ENCODE measurements around the gene KRTAP4-11.
"Not testable (repeated sequence)": the region's sequence is repeated elsewhere in the genome, so short reads cannot be mapped to it uniquely, and the experiment has no call there.

DNA sequence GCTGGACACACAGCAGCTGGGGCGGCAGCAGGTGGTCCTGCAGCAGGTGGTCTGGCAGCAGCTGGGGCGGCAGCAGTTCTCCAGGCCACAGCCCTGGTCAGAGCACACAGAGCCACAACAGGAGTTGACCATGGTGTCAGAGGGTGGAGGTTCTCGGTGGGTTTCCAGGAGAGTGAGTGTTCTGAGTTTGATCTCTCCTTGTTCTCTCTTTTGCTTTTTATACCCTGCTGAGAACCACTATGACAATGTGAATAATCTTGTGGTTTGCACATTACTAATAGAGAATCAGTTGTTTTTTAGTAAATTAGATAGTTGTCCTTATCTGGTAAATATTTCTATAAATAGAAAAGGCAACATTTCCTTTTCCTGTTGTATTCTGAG, 5.8 kb upstream of the KRTAP4-11 start, which contains the start of gene KRTAP4-12:
- TF ChIP-seq, protein P1, sequence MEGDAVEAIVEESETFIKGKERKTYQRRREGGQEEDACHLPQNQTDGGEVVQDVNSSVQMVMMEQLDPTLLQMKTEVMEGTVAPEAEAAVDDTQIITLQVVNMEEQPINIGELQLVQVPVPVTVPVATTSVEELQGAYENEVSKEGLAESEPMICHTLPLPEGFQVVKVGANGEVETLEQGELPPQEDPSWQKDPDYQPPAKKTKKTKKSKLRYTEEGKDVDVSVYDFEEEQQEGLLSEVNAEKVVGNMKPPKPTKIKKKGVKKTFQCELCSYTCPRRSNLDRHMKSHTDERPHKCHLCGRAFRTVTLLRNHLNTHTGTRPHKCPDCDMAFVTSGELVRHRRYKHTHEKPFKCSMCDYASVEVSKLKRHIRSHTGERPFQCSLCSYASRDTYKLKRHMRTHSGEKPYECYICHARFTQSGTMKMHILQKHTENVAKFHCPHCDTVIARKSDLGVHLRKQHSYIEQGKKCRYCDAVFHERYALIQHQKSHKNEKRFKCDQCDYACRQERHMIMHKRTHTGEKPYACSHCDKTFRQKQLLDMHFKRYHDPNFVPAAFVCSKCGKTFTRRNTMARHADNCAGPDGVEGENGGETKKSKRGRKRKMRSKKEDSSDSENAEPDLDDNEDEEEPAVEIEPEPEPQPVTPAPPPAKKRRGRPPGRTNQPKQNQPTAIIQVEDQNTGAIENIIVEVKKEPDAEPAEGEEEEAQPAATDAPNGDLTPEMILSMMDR (IDR thresholded peaks at IDR 0.05 in 4 of 5, conservative IDR thresholded peaks at IDR 0.05 in 1 of 5) = not testable (repeated sequence)
- not testable (repeated sequence) for TF ChIP-seq POLR2A (IDR thresholded peaks at IDR 0.05)

Data from gastrocnemius medialis (tissue), 4 donors.